Measurements from ENCODE around the gene MICA. TPM values are rescaled to one million over a fixed set of nuclear protein-coding genes. Genes with fewer than 3 reads are reported as not detected.
"Not testable (repeated sequence)": the region's sequence is repeated elsewhere in the genome, so short reads cannot be mapped to it uniquely, and the experiment has no call there.

The MICA gene
- total RNA-seq, 1 donor = 31.1 TPM

- Histone ChIP-seq H3K9me3 (ENCODE audit: low read depth, low read length) (no peaks in the 10 kb centered on the region), H4K20me1 (ENCODE audit: insufficient read depth, low read length) (peaks cover 8% of the 10 kb centered on the region), H2AFZ (ENCODE audit: low read length) (no peak overlapping the region), H3K27me3 (ENCODE audit: insufficient read depth, low read length) (no peaks in the 10 kb centered on the region), H3K4me1 (ENCODE audit: insufficient read depth, low read length) (no peaks in the 10 kb centered on the region), H3K79me2 (ENCODE audit: insufficient read depth, low read length) (no peaks in the 10 kb centered on the region), H3K4me2 (ENCODE audit: insufficient read depth, low read length) (no peak overlapping the region), H3K27ac (ENCODE audit: low read depth, low read length) (no peak overlapping the region), H3K36me3 (ENCODE audit: insufficient read depth, low read length) (no peaks in the 10 kb centered on the region), H3K4me3 (ENCODE audit: insufficient read depth, low read length) (no peak overlapping the region)
- DNase-seq (ENCODE audit: insufficient read length, low spot score, missing footprints) = no peak
- no peak for TF ChIP-seq CTCF (IDR thresholded peaks at IDR 0.05; ENCODE audit: extremely low read depth, low read depth, low read length)
Observed at GRCh38 chr6:31422587-31422986, 19.2 kb downstream of the MICA start.

- DNase-seq (ENCODE audit: insufficient read length, low spot score, missing footprints) = no peak
- no peaks in the 10 kb centered on the region for H3K36me3 ChIP-seq (ENCODE audit: insufficient read depth, low read length)
- H3K4me3 ChIP-seq (ENCODE audit: insufficient read depth, low read length) = no peak overlapping the region
- no peak overlapping the region for H2AFZ ChIP-seq (ENCODE audit: low read length)
- H3K4me1 ChIP-seq (ENCODE audit: insufficient read depth, low read length) = no peaks in the 10 kb centered on the region
- no peak for TF ChIP-seq CTCF (IDR thresholded peaks at IDR 0.05; ENCODE audit: extremely low read depth, low read depth, low read length)
- H4K20me1 ChIP-seq (ENCODE audit: insufficient read depth, low read length) = peaks cover 8% of the 10 kb centered on the region
- H3K9me3 ChIP-seq (ENCODE audit: low read depth, low read length) = no peaks in the 10 kb centered on the region
- no peaks in the 10 kb centered on the region for H3K79me2 ChIP-seq (ENCODE audit: insufficient read depth, low read length)
- H3K27me3 ChIP-seq (ENCODE audit: insufficient read depth, low read length) = no peaks in the 10 kb centered on the region
- no peak overlapping the region for H3K27ac ChIP-seq (ENCODE audit: low read depth, low read length)
- no peak overlapping the region for H3K4me2 ChIP-seq (ENCODE audit: insufficient read depth, low read length)
Observed at GRCh38 chr6:31423550-31423949, 20.2 kb downstream of the MICA start.

- H3K9me3 ChIP-seq (ENCODE audit: low read depth, low read length) = no peaks in the 10 kb centered on the region
- H3K4me2 ChIP-seq (ENCODE audit: insufficient read depth, low read length) = no peak overlapping the region
- H3K36me3 ChIP-seq (ENCODE audit: insufficient read depth, low read length) = no peaks in the 10 kb centered on the region
- no peak overlapping the region for H3K27ac ChIP-seq (ENCODE audit: low read depth, low read length)
- no peaks in the 10 kb centered on the region for H4K20me1 ChIP-seq (ENCODE audit: insufficient read depth, low read length)
- H3K79me2 ChIP-seq (ENCODE audit: insufficient read depth, low read length) = no peaks in the 10 kb centered on the region
- no peaks in the 10 kb centered on the region for H3K4me1 ChIP-seq (ENCODE audit: insufficient read depth, low read length)
- no peak overlapping the region for H3K4me3 ChIP-seq (ENCODE audit: insufficient read depth, low read length)
- H3K27me3 ChIP-seq (ENCODE audit: insufficient read depth, low read length) = no peaks in the 10 kb centered on the region
- H2AFZ ChIP-seq (ENCODE audit: low read length) = no peak overlapping the region
- no peak for TF ChIP-seq CTCF (IDR thresholded peaks at IDR 0.05; ENCODE audit: extremely low read depth, low read depth, low read length)
- DNase-seq (ENCODE audit: insufficient read length, low spot score, missing footprints) = no peak
Observed at GRCh38 chr6:31426395-31427354, 23.3 kb downstream of the MICA start.

- TF ChIP-seq CTCF (IDR thresholded peaks at IDR 0.05; ENCODE audit: extremely low read depth, low read depth, low read length) = no peak
- Histone ChIP-seq H3K36me3 (ENCODE audit: insufficient read depth, low read length) (no peaks in the 10 kb centered on the region), H2AFZ (ENCODE audit: low read length) (no peak overlapping the region), H4K20me1 (ENCODE audit: insufficient read depth, low read length) (no peaks in the 10 kb centered on the region), H3K9me3 (ENCODE audit: low read depth, low read length) (no peaks in the 10 kb centered on the region), H3K27ac (ENCODE audit: low read depth, low read length) (no peak overlapping the region), H3K4me3 (ENCODE audit: insufficient read depth, low read length) (no peak overlapping the region), H3K4me2 (ENCODE audit: insufficient read depth, low read length) (no peak overlapping the region), H3K27me3 (ENCODE audit: insufficient read depth, low read length) (no peaks in the 10 kb centered on the region), H3K79me2 (ENCODE audit: insufficient read depth, low read length) (no peaks in the 10 kb centered on the region), H3K4me1 (ENCODE audit: insufficient read depth, low read length) (no peaks in the 10 kb centered on the region)
- no peak for DNase-seq (ENCODE audit: insufficient read length, low spot score, missing footprints)
Observed at GRCh38 chr6:31430449-31430848, 27.1 kb downstream of the MICA start.

GRCh38 chr6:31435051-31435450 lies 31.7 kb downstream of the MICA start:
- not testable (repeated sequence) for DNase-seq (ENCODE audit: insufficient read length, low spot score, missing footprints); H4K20me1 ChIP-seq (ENCODE audit: insufficient read depth, low read length); H3K27ac ChIP-seq (ENCODE audit: low read depth, low read length); H3K9me3 ChIP-seq (ENCODE audit: low read depth, low read length); H2AFZ ChIP-seq (ENCODE audit: low read length); H3K4me1 ChIP-seq (ENCODE audit: insufficient read depth, low read length); H3K36me3 ChIP-seq (ENCODE audit: insufficient read depth, low read length); H3K27me3 ChIP-seq (ENCODE audit: insufficient read depth, low read length); H3K4me2 ChIP-seq (ENCODE audit: insufficient read depth, low read length); H3K4me3 ChIP-seq (ENCODE audit: insufficient read depth, low read length); H3K79me2 ChIP-seq (ENCODE audit: insufficient read depth, low read length)
